ENCODE measurements around the gene FAM180A.

Gene FAM180A

DNA sequence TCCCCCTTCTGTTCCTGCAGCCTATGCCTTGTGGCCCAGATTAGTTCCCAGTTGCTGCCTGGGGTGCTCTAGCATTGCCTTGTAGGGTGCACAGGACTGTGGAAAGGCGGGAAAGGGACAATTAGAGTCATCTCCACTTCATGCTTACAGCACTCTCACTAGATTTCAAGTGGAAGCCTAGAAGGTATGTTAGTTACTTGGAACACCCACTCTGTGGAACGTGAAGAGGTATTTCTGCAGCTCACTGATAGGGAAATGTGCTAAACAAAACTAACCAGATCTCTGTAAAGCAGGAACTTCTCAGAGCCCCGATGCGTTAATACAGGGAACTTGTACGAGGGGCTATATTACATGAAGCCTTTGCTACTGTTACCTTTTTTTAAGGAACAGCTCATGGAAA, 66.9 kb downstream of the FAM180A start:
- no peak overlapping the region for H4K8ac ChIP-seq (ENCODE audit: low read depth, low read length)
- H2BK5ac ChIP-seq (ENCODE audit: low read depth, low read length, poor library complexity): no peak overlapping the region
- H3K9me3 ChIP-seq (ENCODE audit: insufficient read depth, low read depth, low read length): no peaks in the 10 kb centered on the region
- H3K14ac ChIP-seq (ENCODE audit: low read length): no peak overlapping the region
- no peak overlapping the region for H4K12ac ChIP-seq (ENCODE audit: low read depth, low read length)
- no peak overlapping the region for H2AFZ ChIP-seq (ENCODE audit: insufficient read depth, low read length, poor library complexity)
- H3K36me3 ChIP-seq (ENCODE audit: control insufficient read depth in 1 of 2, insufficient read depth in 2 of 2, low read length in 2 of 2): peaks cover 11 to 17% of the 10 kb centered on the region in 2 experiments
- H3K79me1 ChIP-seq (ENCODE audit: low read length): peaks cover 24% of the 10 kb centered on the region
- no CpG with 5 or more reads among the region's 5 CpGs for WGBS (ENCODE audit: extremely low coverage, insufficient coverage, insufficient read length)
- H2BK120ac ChIP-seq (ENCODE audit: insufficient read depth, low read length, poor library complexity): no peak overlapping the region
- H2BK12ac ChIP-seq (ENCODE audit: low read length): peak overlapping the region; percentile 30
- peak in 1 of 2 donors; percentile 31 for DNase-seq
- peak overlapping the region; percentile 59 for H3K18ac ChIP-seq (ENCODE audit: low read length)
- no peak overlapping the region for H3K4me2 ChIP-seq (ENCODE audit: low read length)
- H3K27ac ChIP-seq (ENCODE audit: low read depth, low read length): no peak overlapping the region
- H3K4ac ChIP-seq (ENCODE audit: low read depth, low read length): no peak overlapping the region
- no peaks in the 10 kb centered on the region for H3K79me2 ChIP-seq (ENCODE audit: control insufficient read depth, insufficient read depth, low read length, poor library complexity)
- H3K4me3 ChIP-seq (ENCODE audit: low read depth, low read length): no peak overlapping the region
- H3K4me1 ChIP-seq (ENCODE audit: control insufficient read depth in 1 of 2, insufficient read depth in 2 of 2, low read length in 2 of 2): peaks cover 15 to 30% of the 10 kb centered on the region in 2 experiments
- H3K23ac ChIP-seq (ENCODE audit: low read length): no peak overlapping the region
- H2AK5ac ChIP-seq (ENCODE audit: low read length): peak overlapping the region; percentile 18
- H3K9ac ChIP-seq (ENCODE audit: low read length): no peak overlapping the region
- peak overlapping the region; percentile 29 for H4K91ac ChIP-seq (ENCODE audit: low read depth, low read length)
- no peaks in the 10 kb centered on the region for H3K27me3 ChIP-seq (ENCODE audit: insufficient read depth, low read length)
